ENCODE data around the gene LGALS1. TPM values are rescaled to one million over a fixed set of nuclear protein-coding genes. Genes with fewer than 3 reads are reported as not detected.

The LGALS1 gene
- 0.81 TPM in 1 of 2 replicates, not detected in the other for total RNA-seq
- long read RNA-seq = 0 reads

DNA sequence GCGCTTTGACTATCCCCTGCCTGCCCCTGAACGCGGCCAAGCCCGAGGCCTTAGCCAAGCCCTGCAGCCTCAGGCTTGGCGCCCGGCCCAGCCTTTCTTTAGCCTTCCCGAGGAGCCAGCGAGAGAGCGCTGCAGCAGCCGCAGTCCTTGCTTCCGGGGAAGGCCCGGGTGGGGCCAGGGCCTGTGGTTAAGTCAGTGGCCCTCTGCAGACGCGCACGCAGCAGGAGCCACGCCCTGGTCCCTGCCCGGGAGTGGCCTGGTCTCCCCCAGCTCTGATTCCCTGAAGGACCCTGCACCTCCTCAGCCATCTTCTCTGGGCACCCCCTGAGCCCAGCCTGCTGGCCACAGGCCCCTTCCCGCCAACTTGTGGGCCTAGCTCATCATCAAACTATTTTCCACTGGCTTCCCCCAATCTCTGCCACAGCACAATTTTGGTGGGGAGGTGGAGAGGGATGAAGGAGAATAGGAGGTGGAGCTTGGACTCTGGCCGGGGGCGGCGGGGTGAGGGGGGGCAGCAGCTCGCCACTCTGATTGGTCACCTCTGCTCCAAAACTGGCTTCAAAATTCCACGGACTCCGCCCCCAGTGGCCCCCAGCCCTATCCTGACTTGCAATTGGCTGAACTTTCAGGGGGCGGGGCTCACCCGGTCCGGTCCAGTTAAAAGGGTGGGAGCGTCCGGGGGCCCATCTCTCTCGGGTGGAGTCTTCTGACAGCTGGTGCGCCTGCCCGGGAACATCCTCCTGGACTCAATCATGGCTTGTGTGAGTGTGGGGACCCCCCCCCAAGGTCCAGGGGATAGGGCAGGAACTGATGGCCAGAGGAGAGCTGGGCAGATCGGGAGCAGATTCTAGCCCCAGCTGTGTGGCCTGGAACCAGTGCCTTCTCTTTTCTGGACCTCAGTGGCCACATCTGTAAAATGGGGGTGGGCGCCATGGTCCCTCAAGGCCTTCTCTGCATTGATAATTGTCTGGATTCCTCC lies at the start of gene LGALS1:
Gene LGALS1 (plus strand): TSS at position 686 of the 979 bp plus-strand sequence. CDS start 67 bp downstream, at position 753.
- TF ChIP-seq, protein P1, sequence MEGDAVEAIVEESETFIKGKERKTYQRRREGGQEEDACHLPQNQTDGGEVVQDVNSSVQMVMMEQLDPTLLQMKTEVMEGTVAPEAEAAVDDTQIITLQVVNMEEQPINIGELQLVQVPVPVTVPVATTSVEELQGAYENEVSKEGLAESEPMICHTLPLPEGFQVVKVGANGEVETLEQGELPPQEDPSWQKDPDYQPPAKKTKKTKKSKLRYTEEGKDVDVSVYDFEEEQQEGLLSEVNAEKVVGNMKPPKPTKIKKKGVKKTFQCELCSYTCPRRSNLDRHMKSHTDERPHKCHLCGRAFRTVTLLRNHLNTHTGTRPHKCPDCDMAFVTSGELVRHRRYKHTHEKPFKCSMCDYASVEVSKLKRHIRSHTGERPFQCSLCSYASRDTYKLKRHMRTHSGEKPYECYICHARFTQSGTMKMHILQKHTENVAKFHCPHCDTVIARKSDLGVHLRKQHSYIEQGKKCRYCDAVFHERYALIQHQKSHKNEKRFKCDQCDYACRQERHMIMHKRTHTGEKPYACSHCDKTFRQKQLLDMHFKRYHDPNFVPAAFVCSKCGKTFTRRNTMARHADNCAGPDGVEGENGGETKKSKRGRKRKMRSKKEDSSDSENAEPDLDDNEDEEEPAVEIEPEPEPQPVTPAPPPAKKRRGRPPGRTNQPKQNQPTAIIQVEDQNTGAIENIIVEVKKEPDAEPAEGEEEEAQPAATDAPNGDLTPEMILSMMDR (IDR thresholded peaks at IDR 0.05; ENCODE audit: unreplicated experiment) = no peak
- Mint-ChIP-seq H3K4me3 (ENCODE audit: low read depth) (no peak within 1 kb of the TSS), H3K27ac (no peak within 1 kb of the TSS), H3K36me3 (ENCODE audit: insufficient read depth) (no peaks in the 10 kb centered on the region), H3K9me3 (ENCODE audit: low read depth) (no peaks in the 10 kb centered on the region), H3K4me1 (ENCODE audit: low read depth) (peaks cover 1% of the 10 kb centered on the region), H3K27me3 (peaks cover 17% of the 10 kb centered on the region)
- DNase-seq (ENCODE audit: low spot score, unreplicated experiment) = no peak

DNA sequence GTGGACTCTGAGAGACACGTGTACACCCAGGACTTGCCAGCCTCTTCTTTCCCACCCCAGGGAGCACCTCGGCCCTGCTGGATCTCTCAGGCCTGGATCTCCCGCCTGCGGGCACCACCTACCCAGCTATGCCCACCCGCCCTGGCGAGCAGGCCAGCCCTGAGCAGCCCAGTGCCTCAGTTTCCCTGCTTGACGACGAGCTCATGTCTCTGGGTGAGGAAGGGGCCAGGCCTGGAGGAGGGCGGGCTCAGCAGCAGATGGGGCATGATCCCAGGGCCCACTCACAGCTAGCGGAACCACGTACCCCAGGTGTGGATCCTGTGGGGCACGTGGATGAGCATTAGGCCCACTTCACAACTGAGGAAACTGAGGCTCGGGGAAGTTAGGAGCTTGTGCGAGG lies 49.7 kb upstream of the LGALS1 start:
- no peak overlapping the region for H3K4me3 Mint-ChIP-seq (ENCODE audit: low read depth)
- peaks cover 4% of the 10 kb centered on the region for H3K36me3 Mint-ChIP-seq (ENCODE audit: insufficient read depth)
- H3K4me1 Mint-ChIP-seq (ENCODE audit: low read depth) = peaks cover 2% of the 10 kb centered on the region
- H3K9me3 Mint-ChIP-seq (ENCODE audit: low read depth) = no peaks in the 10 kb centered on the region
- no peaks in the 10 kb centered on the region for H3K27me3 Mint-ChIP-seq
- H3K27ac Mint-ChIP-seq = peak overlapping the region; percentile 82
- TF ChIP-seq, protein P1 (IDR thresholded peaks at IDR 0.05; ENCODE audit: unreplicated experiment) = no peak
- no peak for DNase-seq (ENCODE audit: low spot score, unreplicated experiment)

GRCh38 chr22:37626144-37626543 lies 49.3 kb upstream of the LGALS1 start:
- Mint-ChIP-seq H3K27ac (no peak overlapping the region), H3K36me3 (ENCODE audit: insufficient read depth) (peaks cover 4% of the 10 kb centered on the region), H3K27me3 (no peaks in the 10 kb centered on the region), H3K9me3 (ENCODE audit: low read depth) (no peaks in the 10 kb centered on the region), H3K4me3 (ENCODE audit: low read depth) (no peak overlapping the region), H3K4me1 (ENCODE audit: low read depth) (peaks cover 4% of the 10 kb centered on the region)
- TF ChIP-seq, protein P1 (IDR thresholded peaks at IDR 0.05; ENCODE audit: unreplicated experiment) = no peak
- no peak for DNase-seq (ENCODE audit: low spot score, unreplicated experiment)

- TF ChIP-seq, protein P1 (IDR thresholded peaks at IDR 0.05; ENCODE audit: unreplicated experiment) = no peak
- Mint-ChIP-seq H3K27me3 (no peaks in the 10 kb centered on the region), H3K36me3 (ENCODE audit: insufficient read depth) (peaks cover 4% of the 10 kb centered on the region), H3K4me3 (ENCODE audit: low read depth) (no peak overlapping the region), H3K9me3 (ENCODE audit: low read depth) (no peaks in the 10 kb centered on the region), H3K27ac (no peak overlapping the region), H3K4me1 (ENCODE audit: low read depth) (peaks cover 5% of the 10 kb centered on the region)
- no peak for DNase-seq (ENCODE audit: low spot score, unreplicated experiment)
Measured at GRCh38 chr22:37626556-37627075, 48.8 kb upstream of the LGALS1 start.

- DNase-seq (ENCODE audit: low spot score, unreplicated experiment) = no peak
- Mint-ChIP-seq H3K27me3 (no peaks in the 10 kb centered on the region), H3K4me1 (ENCODE audit: low read depth) (peaks cover 5% of the 10 kb centered on the region), H3K36me3 (ENCODE audit: insufficient read depth) (peaks cover 4% of the 10 kb centered on the region), H3K4me3 (ENCODE audit: low read depth) (no peak overlapping the region), H3K27ac (no peak overlapping the region), H3K9me3 (ENCODE audit: low read depth) (no peaks in the 10 kb centered on the region)
- TF ChIP-seq, protein P1 (IDR thresholded peaks at IDR 0.05; ENCODE audit: unreplicated experiment) = no peak
Measured at GRCh38 chr22:37627121-37627520, 48.3 kb upstream of the LGALS1 start.

Measured in progenitor cell of endocrine pancreas (in vitro differentiated cells).